Testis (tissue), 2 donors: Measurements from ENCODE around the gene CDH13.

Source experiments
- POLR2A ChIP-seq: fragments of 450-650 bp; IDR thresholded peaks from one replicate; pipeline ENCODE4 v1.6.1; 2017; ENCODE audit warnings: antibody characterized with exemption, mild to moderate bottlenecking, moderate library complexity
- TF ChIP-seq, protein P1 (sequence below), 3 experiments: fragments of 450-650 bp in 2 of 3; fragments of 200-600 bp in 1 of 3; sonication (generic) in 1 of 3; IDR thresholded peaks; one replicate each; pipeline ENCODE4 v1.5.1; 2016 to 2019; ENCODE audit warnings: antibody characterized with exemption in 3 of 3, mild to moderate bottlenecking in 2 of 3, moderate library complexity in 1 of 3

DNA sequence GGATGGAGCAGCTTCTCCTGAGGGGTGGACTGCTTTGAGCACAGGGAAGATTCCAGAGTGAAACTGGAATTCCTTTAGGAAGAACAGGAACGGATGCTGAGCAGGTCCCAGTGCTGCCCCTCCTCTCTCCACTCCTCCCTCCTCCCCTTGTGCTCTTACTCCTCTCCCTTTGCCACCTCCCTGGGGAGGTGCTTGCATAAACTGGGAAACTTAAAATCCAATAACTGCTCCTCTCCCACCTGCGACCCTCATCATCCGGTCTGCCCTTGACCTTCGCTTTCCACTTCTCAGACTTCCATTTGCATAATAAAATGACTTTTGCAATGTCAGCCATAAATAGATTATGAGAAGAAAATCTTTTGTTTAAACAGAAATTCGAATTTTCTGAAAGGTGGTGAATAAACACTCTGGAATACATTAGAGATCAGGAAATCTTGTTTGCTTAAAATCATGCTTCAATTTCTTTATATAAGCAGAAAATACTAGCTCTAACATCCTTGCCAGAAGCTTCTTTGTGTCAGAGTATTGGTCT, 1204.8 kb downstream of the CDH13 start:
- TF ChIP-seq, protein P1, sequence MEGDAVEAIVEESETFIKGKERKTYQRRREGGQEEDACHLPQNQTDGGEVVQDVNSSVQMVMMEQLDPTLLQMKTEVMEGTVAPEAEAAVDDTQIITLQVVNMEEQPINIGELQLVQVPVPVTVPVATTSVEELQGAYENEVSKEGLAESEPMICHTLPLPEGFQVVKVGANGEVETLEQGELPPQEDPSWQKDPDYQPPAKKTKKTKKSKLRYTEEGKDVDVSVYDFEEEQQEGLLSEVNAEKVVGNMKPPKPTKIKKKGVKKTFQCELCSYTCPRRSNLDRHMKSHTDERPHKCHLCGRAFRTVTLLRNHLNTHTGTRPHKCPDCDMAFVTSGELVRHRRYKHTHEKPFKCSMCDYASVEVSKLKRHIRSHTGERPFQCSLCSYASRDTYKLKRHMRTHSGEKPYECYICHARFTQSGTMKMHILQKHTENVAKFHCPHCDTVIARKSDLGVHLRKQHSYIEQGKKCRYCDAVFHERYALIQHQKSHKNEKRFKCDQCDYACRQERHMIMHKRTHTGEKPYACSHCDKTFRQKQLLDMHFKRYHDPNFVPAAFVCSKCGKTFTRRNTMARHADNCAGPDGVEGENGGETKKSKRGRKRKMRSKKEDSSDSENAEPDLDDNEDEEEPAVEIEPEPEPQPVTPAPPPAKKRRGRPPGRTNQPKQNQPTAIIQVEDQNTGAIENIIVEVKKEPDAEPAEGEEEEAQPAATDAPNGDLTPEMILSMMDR (IDR thresholded peaks at IDR 0.05): no peak
- TF ChIP-seq POLR2A: no peak
